NCI-H128 (cell line): ENCODE measurements around the gene HES1.
"Not testable (repeated sequence)": the region's sequence is repeated elsewhere in the genome, so short reads cannot be mapped to it uniquely, and the experiment has no call there.

ENCODE experiments used
- DNase-seq: peaks from one replicate; lab custom pipeline; 2025; ENCODE audit not compliant: unreplicated experiment; lab: John Stamatoyannopoulos, UW

Gene HES1, protein sequence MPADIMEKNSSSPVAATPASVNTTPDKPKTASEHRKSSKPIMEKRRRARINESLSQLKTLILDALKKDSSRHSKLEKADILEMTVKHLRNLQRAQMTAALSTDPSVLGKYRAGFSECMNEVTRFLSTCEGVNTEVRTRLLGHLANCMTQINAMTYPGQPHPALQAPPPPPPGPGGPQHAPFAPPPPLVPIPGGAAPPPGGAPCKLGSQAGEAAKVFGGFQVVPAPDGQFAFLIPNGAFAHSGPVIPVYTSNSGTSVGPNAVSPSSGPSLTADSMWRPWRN

DNA sequence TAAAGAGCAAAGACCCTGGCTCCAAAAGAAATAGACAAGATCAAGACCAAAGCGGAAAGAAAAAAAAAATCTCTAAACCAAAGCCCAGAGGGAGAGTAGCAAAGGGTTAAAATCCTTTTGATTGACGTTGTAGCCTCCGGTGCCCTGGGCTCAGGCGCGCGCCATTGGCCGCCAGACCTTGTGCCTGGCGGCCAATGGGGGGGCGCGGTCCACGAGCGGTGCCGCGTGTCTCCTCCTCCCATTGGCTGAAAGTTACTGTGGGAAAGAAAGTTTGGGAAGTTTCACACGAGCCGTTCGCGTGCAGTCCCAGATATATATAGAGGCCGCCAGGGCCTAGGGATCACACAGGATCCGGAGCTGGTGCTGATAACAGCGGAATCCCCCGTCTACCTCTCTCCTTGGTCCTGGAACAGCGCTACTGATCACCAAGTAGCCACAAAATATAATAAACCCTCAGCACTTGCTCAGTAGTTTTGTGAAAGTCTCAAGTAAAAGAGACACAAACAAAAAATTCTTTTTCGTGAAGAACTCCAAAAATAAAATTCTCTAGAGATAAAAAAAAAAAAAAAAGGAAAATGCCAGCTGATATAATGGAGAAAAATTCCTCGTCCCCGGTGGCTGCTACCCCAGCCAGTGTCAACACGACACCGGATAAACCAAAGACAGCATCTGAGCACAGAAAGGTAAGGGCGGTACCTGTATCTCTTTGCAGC, at the start of gene HES1:
Gene HES1 (plus strand): TSS at position 343 of the 713 bp plus-strand sequence. CDS start 233 bp downstream, at position 576.
- DNase-seq, result peak; percentile 46

DNA sequence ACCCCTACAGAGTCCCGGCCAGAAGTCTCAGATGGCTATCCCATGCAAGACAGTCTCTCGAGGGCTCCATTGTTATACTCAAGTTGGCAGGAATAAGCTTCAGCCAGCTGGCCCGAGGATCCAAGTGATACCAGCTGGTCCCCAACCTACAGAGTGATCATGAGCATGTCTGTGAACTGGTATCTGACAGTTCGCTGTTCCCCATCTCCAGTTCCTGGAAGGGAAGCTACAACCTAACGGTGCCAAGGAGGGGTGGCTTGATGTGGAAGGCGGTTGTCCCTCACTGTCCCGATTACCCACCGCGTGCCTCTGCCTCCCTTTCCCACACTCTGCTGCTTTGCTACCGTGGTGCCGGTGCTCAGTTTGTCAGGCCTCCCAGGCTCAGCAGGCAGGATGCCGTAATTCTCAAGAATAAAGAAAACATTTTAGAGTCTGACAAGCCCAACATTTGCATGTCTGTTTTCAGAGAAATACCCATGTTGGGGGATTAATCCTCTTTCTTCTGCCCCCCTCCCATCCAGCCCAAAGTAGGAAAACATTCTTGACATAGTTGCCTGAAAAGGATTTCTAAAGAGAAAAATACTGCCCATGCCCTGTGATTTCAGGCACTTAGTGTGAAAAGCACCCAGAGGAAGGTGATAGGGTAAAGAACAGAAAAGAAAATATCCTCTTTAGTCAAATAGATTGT, 49.4 kb upstream of the HES1 start:
- DNase-seq, result no peak

DNA sequence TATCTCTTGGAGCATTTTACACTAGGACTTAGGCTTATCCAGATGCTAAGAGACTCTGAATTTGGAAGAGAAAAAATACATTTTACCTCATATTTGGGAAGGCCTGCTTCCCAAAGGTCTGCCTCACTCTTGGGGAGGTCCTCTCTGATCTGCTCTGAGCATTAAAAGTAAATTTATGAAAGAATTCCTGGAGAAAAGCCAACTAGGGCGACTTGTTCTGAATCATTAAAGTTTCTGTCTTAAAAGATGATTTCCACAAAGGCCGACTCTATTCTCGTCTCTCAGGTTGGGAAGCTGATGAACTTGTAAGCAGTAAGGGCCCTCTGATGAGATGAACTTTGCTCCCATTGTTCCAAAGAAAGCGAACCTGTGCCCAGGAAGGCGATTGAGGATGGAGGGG, 48.7 kb upstream of the HES1 start:
- DNase-seq, result no peak

DNA sequence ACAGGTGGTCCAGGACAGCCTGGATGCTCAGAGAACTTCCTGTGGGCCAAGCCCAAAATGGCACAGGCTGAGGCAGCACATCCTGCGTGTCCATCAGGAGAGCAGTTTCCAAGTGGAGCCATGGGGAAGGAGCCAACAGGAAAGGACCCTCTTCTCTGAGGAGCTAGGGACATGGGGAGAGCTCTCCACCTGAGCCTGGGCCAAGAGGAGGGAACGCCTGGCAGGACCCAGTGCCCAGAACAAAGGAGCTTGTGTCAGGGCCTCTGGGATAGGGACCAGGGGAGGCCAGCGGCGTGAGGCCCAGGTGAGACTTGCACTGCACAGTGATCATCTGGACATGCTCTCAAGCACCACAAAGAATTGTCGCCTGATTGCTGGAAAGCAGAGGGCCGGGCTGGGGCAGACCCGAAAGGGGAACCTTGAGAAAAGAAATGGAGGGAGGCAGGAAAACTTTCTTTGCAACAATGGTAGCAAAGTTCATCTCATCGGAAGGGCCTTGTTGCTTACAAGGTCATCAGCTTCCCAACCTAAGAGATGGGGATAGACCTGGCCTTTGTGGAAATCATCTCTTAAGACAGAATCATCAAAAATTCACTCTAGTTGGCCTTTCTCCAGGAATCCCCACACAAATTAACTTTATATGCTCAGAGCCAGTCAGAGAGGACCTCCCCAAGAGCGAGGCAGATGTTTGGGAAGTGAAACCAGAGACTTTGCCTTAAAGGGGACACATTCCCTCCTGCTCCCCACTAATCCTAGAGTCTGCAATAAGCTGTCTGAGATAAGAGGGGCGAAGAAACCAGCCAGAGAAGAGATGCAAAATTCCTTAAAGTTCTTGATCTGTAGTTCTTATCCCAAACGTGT, 47.7 kb upstream of the HES1 start:
- DNase-seq, result no peak

DNA sequence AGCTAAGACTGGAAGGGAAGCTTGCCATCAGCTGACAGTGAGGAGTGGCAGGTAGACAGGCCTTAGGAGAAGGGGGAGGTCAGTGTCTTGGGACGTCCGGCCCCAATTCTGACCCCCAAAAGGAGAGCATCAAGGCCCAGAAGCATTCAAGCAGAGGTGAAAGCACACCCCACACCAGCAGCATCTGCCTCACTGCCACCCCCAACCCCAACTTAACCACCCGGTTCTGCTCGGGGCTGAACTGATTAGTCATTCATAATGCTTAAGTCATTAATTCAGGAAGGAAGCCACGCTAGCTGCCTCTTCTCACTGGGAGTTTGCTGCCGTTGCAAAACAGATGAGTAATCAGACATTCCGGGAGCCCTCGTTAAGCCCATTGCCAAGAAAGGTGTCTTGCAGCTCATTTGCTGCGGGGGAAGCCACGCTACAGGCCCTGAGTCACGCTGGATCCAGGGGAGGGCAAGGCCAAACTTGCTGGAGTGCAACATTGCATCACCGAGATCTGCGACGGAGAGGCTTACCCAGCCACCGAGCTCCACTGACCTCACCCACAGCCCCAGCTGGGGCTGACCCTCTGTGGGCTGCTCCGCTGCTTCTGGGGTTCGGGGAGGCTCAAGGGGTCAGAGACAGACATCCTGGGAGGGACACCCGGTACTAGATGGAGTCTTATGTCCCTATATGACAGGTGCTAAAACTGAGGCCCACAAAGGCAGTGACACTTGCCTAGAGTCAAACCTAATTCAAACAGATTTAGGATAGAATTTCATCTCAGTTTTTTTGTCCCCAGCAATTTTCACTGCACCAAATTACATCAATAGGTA, 46.4 kb upstream of the HES1 start:
- DNase-seq, result no peak

DNA sequence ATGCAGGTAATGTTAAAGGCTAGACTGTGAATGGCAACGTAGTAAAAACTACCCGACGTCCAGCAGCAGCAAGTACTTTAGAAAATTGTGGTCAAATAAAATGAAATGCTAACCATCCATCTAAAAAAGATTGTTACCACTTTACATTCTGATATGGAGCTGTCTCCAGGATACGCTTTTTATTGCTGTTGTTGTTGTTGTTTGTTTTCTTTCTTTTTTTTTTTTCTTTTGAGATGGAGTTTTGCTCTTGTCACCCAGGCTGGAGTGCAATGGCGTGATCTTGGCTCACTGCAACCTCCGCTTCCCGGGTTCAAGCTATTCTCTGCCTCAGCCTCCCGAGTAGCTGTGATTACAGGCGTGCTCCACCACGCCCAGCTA, 45.8 kb upstream of the HES1 start:
- DNase-seq, result not testable (repeated sequence)

DNA sequence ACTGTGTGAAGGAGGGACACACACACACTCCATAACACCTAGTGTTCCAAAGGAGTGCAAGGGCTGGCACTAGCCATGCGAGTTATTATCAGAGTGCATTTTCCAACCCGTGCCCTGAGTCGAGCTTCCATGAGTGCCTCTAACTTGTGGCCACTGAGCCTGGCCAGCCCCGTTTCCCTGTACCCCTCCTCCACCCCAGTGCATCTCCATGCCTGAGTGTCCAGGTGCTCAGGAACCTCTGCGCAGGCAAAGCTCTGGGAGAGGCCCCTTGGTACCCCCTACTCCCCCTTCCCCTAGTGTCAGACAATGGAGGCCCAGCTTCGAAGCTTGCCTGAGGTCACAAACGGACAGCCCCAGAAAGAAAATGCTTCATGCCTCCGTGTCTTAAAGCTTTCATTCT, 45.2 kb upstream of the HES1 start:
- DNase-seq, result no peak

DNA sequence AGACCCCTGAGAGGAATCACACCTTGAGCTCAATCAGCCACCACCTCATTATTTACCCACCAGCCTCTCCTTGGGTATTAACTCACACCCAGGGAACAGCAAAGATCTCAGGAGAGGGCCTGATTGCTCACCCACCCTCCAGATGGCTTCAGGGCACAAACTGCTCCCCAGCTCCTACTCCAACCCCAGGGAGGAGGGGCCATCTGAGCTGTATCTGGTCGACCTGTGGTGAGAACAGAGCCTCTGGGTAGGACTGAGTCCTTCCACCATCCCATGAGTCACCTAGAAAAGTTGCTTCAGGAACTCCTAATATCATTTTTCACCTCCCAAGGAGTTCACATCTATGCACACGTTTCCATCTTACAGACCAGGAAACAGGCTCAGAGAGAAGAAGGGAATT, 44.8 kb upstream of the HES1 start:
- DNase-seq, result no peak

DNA sequence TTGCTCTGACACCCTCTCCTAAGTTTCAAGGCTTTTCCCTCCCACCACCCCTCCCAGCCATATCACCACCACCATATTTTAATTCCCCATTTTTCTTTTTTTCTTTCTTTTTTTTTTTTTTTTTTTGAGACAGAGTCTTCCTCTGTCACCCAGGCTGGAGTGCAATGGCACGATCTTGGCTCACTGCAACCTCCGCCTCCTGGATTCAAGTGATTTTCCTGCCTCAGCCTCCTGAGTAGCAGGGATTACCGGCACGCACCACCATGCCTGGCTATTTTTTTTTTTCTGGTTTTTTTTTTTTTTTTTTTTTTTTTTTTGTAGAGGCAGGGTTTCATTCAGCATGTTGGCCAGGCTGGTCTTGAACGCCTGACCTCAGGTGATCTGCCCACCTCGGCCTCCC, 44.1 kb upstream of the HES1 start:
- DNase-seq, result not testable (repeated sequence)

DNA sequence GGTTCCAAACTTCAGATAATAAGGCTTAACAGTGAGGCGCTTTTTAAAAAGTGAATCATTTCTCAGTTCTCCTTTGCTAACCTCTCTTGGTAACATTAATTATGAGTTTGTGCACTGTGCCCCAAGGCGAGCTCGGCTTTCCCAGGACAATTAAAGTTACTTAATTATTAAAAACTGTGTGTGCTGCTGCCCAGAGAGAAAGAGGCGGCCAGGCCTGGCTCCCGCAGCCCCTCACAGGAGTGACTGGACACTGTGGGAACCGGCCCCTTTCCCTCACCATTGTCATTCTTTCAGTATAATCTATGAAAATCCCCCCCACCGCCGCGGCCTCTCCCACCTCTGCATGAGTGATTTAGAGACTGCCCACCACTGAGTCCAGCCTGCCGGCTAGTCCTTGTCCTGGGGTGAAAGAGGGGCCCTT, 43.1 kb upstream of the HES1 start:
- no peak for DNase-seq

DNA sequence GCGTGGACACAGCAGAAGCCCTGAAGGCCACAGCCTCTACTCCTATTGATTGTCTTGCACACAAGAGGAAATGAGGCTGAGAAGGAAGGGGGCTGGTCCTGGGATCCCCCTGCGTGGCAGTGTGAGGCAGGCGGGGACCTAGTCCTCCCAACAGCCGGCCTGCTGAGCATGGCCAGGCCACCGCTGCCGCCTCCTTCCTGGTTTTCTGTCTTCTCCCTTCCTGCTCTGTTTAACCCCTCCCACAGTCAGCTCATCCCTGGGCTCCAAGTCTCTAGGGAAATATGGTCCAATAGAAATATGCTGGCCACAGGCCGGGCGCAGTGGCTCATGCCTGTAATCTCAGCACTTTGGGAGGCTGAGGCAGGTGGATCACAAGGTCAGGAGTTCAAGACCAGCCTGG, 42.1 kb upstream of the HES1 start:
- no peak for DNase-seq

DNA sequence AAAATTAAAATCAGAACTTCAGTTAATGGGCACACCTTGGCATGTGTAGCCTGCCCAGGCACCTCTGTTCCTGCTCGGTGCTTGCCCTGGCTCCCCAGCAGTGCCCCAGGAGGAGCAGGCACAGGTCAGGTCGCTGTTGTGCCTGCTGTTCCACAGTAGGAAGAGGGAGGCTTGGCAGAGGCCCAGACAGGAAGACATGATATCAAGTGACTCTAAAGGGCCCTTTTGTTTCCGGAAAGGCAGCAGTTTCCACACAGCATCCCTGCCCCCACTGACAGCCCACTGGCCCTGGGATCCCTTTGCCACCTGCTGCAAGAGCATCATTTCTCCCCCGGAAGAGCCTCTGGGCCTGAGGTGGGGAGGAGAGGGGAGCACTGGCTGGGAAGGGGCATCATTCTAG, 40.5 kb upstream of the HES1 start:
- peak; percentile 29 for DNase-seq

DNA sequence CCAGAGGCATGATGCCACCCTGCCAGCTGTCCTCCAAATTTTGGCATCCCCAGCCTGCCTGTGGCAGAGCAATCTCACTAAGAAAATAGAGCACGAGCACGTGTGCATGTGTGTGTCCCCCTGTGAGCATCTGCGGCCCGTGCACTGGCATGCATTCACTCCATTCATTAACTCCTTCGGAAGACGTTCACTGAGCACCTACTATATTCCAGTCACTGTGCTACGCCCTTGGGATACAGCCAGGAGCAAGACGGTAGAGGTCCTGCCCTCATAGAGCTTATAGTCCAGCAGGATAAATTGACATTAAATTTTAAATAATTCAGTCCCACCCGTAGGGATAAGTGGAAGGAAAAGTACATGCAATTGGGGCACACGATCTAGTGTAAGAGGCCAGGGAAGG, 40.0 kb upstream of the HES1 start:
- DNase-seq, result no peak

DNA sequence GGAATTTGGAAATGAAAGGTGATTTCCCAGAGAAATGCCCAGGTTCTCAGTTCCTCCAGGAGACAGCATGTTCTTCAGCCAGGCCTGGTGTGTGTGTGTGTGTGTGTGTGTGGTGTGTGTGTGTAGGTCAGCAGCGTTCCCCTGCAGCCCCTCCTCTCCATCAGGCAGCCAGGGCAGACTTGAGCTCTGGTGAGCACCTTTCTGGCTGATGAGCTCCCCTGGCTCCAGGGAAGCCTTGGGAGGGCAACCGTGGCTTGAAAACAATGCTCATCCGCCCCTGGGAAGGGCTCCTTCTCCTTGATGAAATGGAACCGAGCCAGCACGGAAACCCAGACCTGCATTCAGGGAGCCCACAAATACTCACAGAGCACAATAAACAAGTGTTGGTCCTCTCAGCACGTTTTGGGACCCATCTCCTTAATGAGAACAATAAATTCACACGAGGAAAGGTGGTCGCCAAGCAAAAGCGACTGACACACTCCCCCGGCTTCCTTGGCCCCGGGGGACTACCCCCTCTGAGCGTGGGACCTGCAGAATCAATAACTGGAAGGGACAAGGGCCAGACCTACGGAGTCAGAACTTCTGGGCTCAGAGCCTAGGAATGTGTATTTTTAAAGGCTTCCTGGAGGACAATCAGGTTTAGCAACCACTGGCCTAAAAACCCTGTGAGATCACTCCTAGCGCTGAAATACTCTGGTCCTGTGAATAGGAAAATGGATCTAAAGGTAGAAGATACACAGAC, 38.6 kb upstream of the HES1 start:
- DNase-seq, result no peak

DNA sequence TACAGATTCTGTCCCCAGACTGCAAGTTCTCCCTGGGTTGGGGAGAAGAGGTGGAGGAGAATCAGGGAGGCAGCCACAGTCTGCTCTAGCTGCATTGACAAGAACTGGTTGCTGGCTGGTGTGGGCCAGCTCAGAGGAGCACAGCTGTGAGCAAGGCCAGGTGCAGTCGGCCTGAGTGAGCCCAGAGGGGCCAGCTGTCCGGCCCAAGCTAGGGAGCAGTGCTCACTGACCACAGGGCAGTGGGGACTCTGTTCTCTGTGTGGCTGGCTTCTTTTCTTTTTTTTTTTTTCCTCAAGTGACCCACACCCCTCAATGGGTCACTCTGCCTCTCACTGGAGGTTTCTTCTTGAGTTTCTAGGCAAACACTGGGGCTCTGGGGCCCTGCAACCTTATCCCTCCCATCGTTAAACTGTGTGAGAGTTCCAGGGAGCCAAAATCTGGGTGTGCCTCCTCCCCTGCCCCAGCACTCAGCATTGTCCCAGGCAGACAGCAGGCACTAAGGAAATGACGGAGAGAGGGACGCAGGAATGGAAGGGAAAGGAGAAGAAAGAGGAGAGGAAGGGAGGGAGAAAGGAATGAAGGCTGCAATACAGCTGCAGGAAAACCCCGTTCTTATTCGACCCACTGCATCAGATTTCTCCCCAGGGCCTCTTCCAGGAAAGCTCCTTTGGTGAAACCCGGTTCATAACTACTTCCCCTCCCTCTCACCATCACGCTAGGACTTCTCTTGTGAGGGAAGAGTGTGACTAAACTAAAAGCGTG, 37.7 kb upstream of the HES1 start:
- DNase-seq, result no peak

DNA sequence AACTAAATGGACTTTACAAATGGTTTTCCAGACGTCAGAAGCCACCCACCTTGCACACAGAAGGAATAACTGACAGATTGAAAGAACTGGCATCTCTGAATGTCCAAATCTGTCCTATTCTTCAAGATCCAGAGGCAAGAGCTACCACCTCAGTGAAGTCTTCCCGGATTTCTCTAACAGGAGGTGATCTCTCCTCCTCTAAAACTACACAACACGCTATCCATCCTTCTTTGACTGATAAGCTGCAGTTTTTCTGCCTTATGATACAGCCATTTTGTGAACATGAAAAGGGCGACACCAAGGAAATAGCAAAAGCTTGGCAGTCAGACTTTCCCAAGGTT, 37.1 kb upstream of the HES1 start:
- DNase-seq, result no peak

DNA sequence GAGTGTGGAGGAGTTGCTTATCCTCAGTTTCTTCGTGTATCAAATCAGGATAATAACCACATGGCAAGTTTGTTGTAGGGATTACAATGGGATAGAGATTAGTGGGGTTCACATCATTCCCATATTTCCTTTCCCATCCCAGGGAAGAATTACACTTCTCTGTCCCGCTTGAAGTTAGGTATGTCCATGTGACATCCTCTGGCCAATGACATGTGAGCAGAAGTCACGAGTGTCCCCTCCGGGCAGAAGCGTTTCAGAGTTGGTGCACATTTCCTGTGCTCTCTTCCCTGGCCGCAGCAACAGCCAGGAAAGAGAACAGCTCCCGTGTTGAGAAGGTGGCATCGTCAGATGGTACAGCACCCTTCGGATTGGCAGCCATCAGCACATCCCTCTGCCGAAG, 36.7 kb upstream of the HES1 start:
- DNase-seq, result no peak

DNA sequence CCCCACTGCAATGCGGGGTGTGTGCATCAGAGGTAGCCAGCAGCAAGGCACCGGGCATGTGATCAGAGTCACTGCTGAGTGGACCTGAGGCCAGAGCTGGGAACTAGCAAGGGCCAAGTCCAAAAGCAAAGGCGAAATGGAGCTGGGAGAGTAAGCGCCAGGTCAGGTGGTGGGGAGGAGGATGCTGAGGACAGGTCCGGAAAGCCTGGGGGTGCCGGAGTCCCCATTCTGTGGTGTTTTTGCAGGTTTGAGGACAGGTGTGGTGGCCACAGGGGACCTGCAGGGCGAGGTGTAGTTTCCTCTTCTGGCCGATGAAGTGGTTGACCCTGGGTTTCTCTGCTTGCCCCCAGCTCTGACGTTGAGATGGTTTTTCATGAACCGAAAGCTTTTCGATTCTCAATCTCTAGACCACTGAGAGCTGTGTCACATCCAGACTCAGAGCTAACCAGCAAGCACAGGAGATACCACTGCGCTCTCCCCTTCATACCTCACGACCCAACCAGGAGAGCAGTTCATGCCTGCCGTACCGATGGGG, 35.0 kb upstream of the HES1 start:
- DNase-seq, result no peak
